ENCODE data around the gene TRIM63. TPM values are rescaled to one million over a fixed set of nuclear protein-coding genes. Genes with fewer than 3 reads are reported as not detected.

The TRIM63 gene
- total RNA-seq, 3 donors from 2014 or later: 0.22 TPM; not detected in 1

DNA sequence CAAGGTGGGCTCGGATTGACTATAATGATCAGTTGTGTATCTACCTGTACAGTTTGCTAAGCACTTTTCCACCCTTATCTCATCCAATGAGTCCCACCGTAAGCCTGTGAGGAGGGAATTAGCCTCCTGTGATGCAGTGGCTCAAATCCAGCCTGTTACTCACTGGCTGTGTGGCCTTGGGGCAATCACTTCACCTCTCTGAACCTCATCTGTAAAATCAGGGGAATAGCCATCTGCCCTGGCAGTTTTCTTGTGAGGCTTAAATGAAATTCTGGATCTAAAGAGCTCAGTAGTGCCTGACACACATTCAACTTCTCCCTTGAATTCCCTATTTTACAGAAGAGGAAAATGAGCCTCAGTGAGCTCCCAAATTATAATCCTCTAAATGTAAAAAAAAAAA lies 53.3 kb downstream of the TRIM63 start:
- no peaks in the 10 kb centered on the region for H3K9me3 ChIP-seq
- no peak for DNase-seq
- intact Hi-C loops (cut with DNase I, micrococcal nuclease): no loop called here
- ATAC-seq: no peak
- H3K4me1 ChIP-seq (ENCODE audit: low read depth): no peaks in the 10 kb centered on the region
- no peaks in the 10 kb centered on the region for H3K36me3 ChIP-seq (ENCODE audit: low read depth)
- TF ChIP-seq, protein P1, sequence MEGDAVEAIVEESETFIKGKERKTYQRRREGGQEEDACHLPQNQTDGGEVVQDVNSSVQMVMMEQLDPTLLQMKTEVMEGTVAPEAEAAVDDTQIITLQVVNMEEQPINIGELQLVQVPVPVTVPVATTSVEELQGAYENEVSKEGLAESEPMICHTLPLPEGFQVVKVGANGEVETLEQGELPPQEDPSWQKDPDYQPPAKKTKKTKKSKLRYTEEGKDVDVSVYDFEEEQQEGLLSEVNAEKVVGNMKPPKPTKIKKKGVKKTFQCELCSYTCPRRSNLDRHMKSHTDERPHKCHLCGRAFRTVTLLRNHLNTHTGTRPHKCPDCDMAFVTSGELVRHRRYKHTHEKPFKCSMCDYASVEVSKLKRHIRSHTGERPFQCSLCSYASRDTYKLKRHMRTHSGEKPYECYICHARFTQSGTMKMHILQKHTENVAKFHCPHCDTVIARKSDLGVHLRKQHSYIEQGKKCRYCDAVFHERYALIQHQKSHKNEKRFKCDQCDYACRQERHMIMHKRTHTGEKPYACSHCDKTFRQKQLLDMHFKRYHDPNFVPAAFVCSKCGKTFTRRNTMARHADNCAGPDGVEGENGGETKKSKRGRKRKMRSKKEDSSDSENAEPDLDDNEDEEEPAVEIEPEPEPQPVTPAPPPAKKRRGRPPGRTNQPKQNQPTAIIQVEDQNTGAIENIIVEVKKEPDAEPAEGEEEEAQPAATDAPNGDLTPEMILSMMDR (IDR thresholded peaks at IDR 0.05): no peak
- no peak overlapping the region for H3K4me3 ChIP-seq

DNA sequence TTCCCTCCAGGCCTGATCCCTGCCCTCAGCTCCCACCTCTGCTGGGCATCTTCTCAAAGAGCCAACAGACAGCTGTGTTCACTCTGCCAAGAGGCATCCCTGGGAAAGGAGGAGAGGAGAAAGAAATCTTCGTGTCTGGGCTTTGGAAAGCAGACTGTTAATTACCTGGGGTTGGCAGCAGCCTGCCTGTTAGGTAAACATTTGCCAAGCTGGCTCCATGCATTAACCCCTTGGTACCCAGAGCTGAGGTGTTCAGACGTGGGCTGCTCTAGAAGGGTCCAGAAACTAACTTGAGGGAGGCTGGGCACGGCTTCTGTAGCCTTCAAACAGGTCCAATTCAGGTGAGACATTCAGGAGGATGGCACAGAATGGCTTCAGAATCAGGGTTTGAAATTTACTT lies 54.6 kb downstream of the TRIM63 start:
- no peak for DNase-seq
- Histone ChIP-seq H3K36me3 (ENCODE audit: low read depth) (no peaks in the 10 kb centered on the region), H3K9me3 (no peaks in the 10 kb centered on the region), H3K4me3 (no peak overlapping the region), H3K4me1 (ENCODE audit: low read depth) (no peaks in the 10 kb centered on the region)
- peak; percentile 36 for ATAC-seq
- TF ChIP-seq, protein P1 (IDR thresholded peaks at IDR 0.05): no peak
- intact Hi-C loops (cut with DNase I, micrococcal nuclease): no loop called here

DNA sequence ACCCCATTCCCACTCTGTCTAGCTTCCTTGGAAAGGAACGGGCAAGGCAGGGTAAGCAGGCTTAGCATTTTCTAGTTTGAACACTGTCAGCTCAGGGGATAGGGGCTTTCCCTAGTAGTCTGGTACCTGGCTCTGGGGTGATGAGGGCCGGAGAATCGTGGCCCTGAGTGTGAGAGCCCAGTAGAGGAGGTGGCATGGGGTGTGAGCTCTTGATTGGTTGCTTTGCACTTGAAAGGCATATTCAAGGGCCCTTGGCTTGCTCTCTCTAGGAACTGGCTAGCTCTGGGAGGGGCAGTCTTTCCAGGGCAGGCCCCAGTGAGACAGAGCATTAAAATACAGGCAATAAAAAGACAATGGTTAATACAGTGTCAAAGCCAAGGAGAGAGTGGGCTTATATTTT lies 56.6 kb downstream of the TRIM63 start:
- H3K4me3 ChIP-seq: no peak overlapping the region
- DNase-seq (no peak), ATAC-seq (no peak)
- no peaks in the 10 kb centered on the region for H3K36me3 ChIP-seq (ENCODE audit: low read depth)
- intact Hi-C loops (cut with DNase I, micrococcal nuclease): no loop called here
- H3K4me1 ChIP-seq (ENCODE audit: low read depth): no peaks in the 10 kb centered on the region
- no peaks in the 10 kb centered on the region for H3K9me3 ChIP-seq
- TF ChIP-seq, protein P1 (IDR thresholded peaks at IDR 0.05): no peak

DNA sequence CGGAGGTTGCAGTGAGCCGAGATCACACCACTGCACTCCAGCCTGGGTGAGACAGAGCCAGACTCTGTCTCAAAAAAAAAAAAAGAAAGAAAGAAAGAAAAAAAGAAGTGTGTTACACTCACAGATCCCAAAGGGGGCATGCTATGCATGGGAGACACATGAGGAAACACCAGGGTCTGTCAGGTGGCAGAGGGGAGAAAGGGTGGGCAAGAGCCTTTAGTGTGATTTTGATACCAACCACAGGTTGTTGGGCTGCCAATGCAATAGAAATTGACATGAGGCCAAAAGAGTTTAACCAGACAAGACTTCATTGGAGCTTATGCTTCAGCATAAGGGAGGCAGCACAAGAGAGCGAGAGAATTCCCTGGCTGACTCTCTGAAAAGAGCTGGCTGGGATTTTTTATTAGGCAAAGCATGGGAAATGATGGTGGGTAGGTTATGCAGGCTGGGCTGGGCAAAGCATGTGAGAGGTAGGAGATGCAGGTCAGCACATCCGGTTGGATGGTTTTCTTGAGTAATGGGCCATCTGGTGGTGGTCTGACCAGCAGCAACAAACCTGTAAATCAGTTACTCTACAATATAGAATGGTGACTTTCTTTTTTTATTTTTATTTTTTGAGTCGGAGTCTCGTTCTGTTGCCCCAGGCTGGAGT lies 57.5 kb downstream of the TRIM63 start:
- intact Hi-C loops (cut with DNase I, micrococcal nuclease): no loop called here
- no peak for DNase-seq
- H3K9me3 ChIP-seq: no peaks in the 10 kb centered on the region
- ATAC-seq: no peak
- H3K4me1 ChIP-seq (ENCODE audit: low read depth): no peaks in the 10 kb centered on the region
- TF ChIP-seq, protein P1 (IDR thresholded peaks at IDR 0.05): no peak
- H3K36me3 ChIP-seq (ENCODE audit: low read depth): no peaks in the 10 kb centered on the region
- H3K4me3 ChIP-seq: no peak overlapping the region

DNA sequence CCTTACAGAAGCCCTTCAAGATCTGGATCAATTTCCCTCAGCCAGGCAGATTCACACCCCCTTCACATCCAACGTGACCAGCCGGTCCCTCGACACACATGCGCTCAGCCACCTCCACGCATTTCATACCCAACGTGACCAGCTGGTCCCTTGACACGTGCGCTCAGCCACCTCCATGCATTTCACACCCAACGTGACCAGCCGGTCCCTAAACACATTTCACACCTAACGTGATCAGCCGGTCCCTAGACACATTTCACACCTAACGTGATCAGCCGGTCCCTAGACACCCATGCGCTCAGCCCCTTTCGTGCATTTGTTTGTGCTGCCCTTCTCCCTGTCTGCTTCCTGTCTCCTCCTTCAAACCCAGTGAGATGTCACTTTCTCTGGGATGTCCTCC lies 60.7 kb downstream of the TRIM63 start:
- ATAC-seq (no peak), DNase-seq (no peak)
- no peaks in the 10 kb centered on the region for H3K9me3 ChIP-seq
- H3K36me3 ChIP-seq (ENCODE audit: low read depth): no peaks in the 10 kb centered on the region
- TF ChIP-seq, protein P1 (IDR thresholded peaks at IDR 0.05): no peak
- no peaks in the 10 kb centered on the region for H3K4me1 ChIP-seq (ENCODE audit: low read depth)
- intact Hi-C loops (cut with DNase I, micrococcal nuclease): no loop called here
- no peak overlapping the region for H3K4me3 ChIP-seq
